H1 (cell line): ENCODE measurements around the gene RAD9A. TPM values are rescaled to one million over a fixed set of nuclear protein-coding genes. Genes with fewer than 3 reads are reported as not detected.

Experiments used
- CHD7 ChIP-seq: fragments of 300-600 bp; sonication (generic); IDR thresholded peaks from 2 replicates; pipeline ENCODE4 v1.7.1; 2012; ENCODE audit warnings: low read length, moderate library complexity, mild to moderate bottlenecking, inconsistent platforms; ENCODE audit not compliant: insufficient replicate concordance
- CTBP2 ChIP-seq: IDR thresholded peaks from 2 replicates; pipeline ENCODE4 v1.7.0; 2011; ENCODE audit warnings: borderline replicate concordance, mild to moderate bottlenecking, moderate library complexity, mixed read lengths, low read length; ENCODE audit not compliant: insufficient read depth, insufficient read length
- EGR1 ChIP-seq: IDR thresholded peaks from 2 replicates; pipeline ENCODE4 v1.6.1; 2011; ENCODE audit warnings: low read depth, low read length, borderline replicate concordance
- FOSL1 ChIP-seq: IDR thresholded peaks from 2 replicates; pipeline ENCODE4 v1.6.1; 2011; ENCODE audit warnings: mild to moderate bottlenecking, low read depth, low read length, moderate library complexity; ENCODE audit not compliant: insufficient read depth
- POU5F1 ChIP-seq: IDR thresholded peaks from 2 replicates; pipeline ENCODE4 v1.6.1; 2011; ENCODE audit warnings: low read depth, mild to moderate bottlenecking, low read length, moderate library complexity
- RXRA ChIP-seq: IDR thresholded peaks from 2 replicates; pipeline ENCODE4 v1.6.1; 2011; ENCODE audit warnings: low read depth, mild to moderate bottlenecking, low read length, moderate library complexity; ENCODE audit not compliant: insufficient read depth
- SIX5 ChIP-seq: IDR thresholded peaks from 2 replicates; pipeline ENCODE4 v1.6.1; 2011; ENCODE audit warnings: mild to moderate bottlenecking, low read depth, low read length
- SP2 ChIP-seq: IDR thresholded peaks from 2 replicates; pipeline ENCODE4 v1.6.1; 2012; ENCODE audit warnings: mild to moderate bottlenecking, low read length, inconsistent platforms
- TBP ChIP-seq: IDR thresholded peaks from 2 replicates; pipeline ENCODE4 v1.6.1; 2011; ENCODE audit warnings: low read depth, low read length, improper control_type of control experiment
- YY1 ChIP-seq: IDR thresholded peaks from 2 replicates; pipeline ENCODE4 v1.6.1; 2011; ENCODE audit warnings: low read depth, mild to moderate bottlenecking, low read length
- polyA plus RNA-seq, 7 experiments: library from polyadenylated mRNA; depleted of rRNA in 3 of 7; stranded (reverse) in 5 of 7; unstranded in 2 of 7; fragments of >200 nt in 5 of 7; fragments of 200-250 nt in 2 of 7; gene quantifications; 1 replicate in 5 of 7; 2 replicates in 1 of 7; 4 replicates in 1 of 7; pipeline versions ENCODE4 v1.2.1 to v1.2.3, GENCODE V29; 2011 to 2013; ENCODE audit warnings: missing spikeins in 2 of 7, mixed read lengths in 2 of 7
- total RNA-seq: library from RNA; stranded (reverse); fragmentation: NEBNext Ultra II Directional; extraction: Animal tissue kit (Norgen Biotek cat#: 25700); gene quantifications from 2 replicates; pipeline ENCODE4 v1.2.1, GENCODE V29; 2021

Gene RAD9A
- total and polyA plus RNA-seq, 2 of the 8 experiments (the other 6 are each of a cell fraction or from before 2014, with no cell fraction given): 22.2 to 25.5 TPM

- TF ChIP-seq CHD7: no peak
- TF ChIP-seq EGR1: no peak
- no peak for TF ChIP-seq SIX5
- TF ChIP-seq FOSL1: no peak
- TF ChIP-seq RXRA: no peak
- no peak for TF ChIP-seq SP2
- no peak for TF ChIP-seq POU5F1
- TF ChIP-seq YY1: no peak
- TF ChIP-seq CTBP2: no peak
- no peak for TF ChIP-seq TBP
- TF ChIP-seq, all 59 proteins: peak for 0
Measured at GRCh38 chr11:67364783-67365722, 26.7 kb upstream of the RAD9A start (continued).
